GM23248 (cell line): ENCODE data around the gene EXOSC2. TPM values are rescaled to one million over a fixed set of nuclear protein-coding genes. Genes with fewer than 3 reads are reported as not detected.

ENCODE experiments used
- DNase-seq: peaks from one replicate; pipeline ENCODE4 v3.0.0-alpha.2; 2015
- H2AFZ ChIP-seq: fragments of 200-600 bp; sonication (generic); 2 replicates; pipeline ENCODE4 v1.6.1; 2016; ENCODE audit warnings: antibody characterized with exemption
- H3F3A ChIP-seq: fragments of 200-600 bp; sonication (generic); 2 replicates; pipeline ENCODE4 v1.6.1; 2016; ENCODE audit warnings: mild to moderate bottlenecking, antibody characterized with exemption, mixed run types; ENCODE audit not compliant: insufficient read depth
- H3K27ac ChIP-seq: fragments of 200-600 bp; sonication (generic); 2 replicates; pipeline ENCODE4 v1.5.1; 2016; ENCODE audit warnings: mild to moderate bottlenecking
- H3K27me3 ChIP-seq: fragments of 200-600 bp; sonication (generic); replicated peaks from 2 replicates; pipeline ENCODE4 v1.6.1; 2016; ENCODE audit warnings: mild to moderate bottlenecking; ENCODE audit not compliant: insufficient read depth
- H3K36me3 ChIP-seq: fragments of 200-600 bp; sonication (generic); 2 replicates; pipeline ENCODE4 v1.6.1; 2016; ENCODE audit warnings: low read depth, mild to moderate bottlenecking
- H3K4me1 ChIP-seq: fragments of 200-600 bp; sonication (generic); 2 replicates; pipeline ENCODE4 v1.6.1; 2016; ENCODE audit warnings: mild to moderate bottlenecking; ENCODE audit not compliant: insufficient read depth
- H3K4me2 ChIP-seq: fragments of 200-600 bp; sonication (generic); one replicate; pipeline ENCODE4 v1.6.1; 2016; ENCODE audit warnings: mild to moderate bottlenecking; ENCODE audit not compliant: unreplicated experiment
- H3K4me3 ChIP-seq: fragments of 200-600 bp; sonication (generic); 2 replicates; pipeline ENCODE4 v1.5.1; 2016; ENCODE audit warnings: mild to moderate bottlenecking
- H3K79me2 ChIP-seq: fragments of 200-600 bp; sonication (generic); 2 replicates; pipeline ENCODE4 v1.6.1; 2016; ENCODE audit warnings: mild to moderate bottlenecking; ENCODE audit not compliant: insufficient read depth
- H3K9ac ChIP-seq: fragments of 200-600 bp; sonication (generic); 2 replicates; pipeline ENCODE4 v1.6.1; 2016; ENCODE audit warnings: mild to moderate bottlenecking
- H3K9me2 ChIP-seq: fragments of 200-600 bp; sonication (generic); 2 replicates; pipeline ENCODE4 v1.6.1; 2016; ENCODE audit warnings: mixed run types, mild to moderate bottlenecking, moderate library complexity; ENCODE audit not compliant: insufficient read depth
- H3K9me3 ChIP-seq: fragments of 200-600 bp; sonication (generic); one replicate; pipeline ENCODE4 v1.6.1; 2017; ENCODE audit warnings: low read depth
- H4K20me1 ChIP-seq: fragments of 200-600 bp; sonication (generic); 2 replicates; pipeline ENCODE4 v1.6.0; 2016; ENCODE audit not compliant: insufficient read depth
- EZH2 ChIP-seq: fragments of 200-600 bp; sonication (generic); IDR thresholded peaks from 2 replicates; pipeline ENCODE4 v1.6.1; 2018; ENCODE audit warnings: antibody characterized with exemption, mild to moderate bottlenecking; ENCODE audit not compliant: insufficient read depth, poor library complexity, severe bottlenecking
- EZH2phosphoT487 ChIP-seq: fragments of 200-600 bp; sonication (generic); IDR thresholded peaks from 2 replicates; pipeline ENCODE4 v1.6.1; 2018; ENCODE audit warnings: antibody characterized with exemption, moderate library complexity, mild to moderate bottlenecking, low read depth; ENCODE audit not compliant: insufficient read depth
- WGBS, 2 experiments: methylation state at CpG; one replicate each; pipeline ENCODE4 v1.1.6; 2015 to 2017; ENCODE audit warnings: low lambda C conversion rate in 2 of 2, low coverage in 1 of 2; ENCODE audit errors: missing lambda C conversion rate in 2 of 2; 5-methylcytosine and 5-hydroxymethylcytosine counted together
- in situ Hi-C: fragments of 300-500 bp; cut with MboI; formaldehyde crosslinking; loops from 2 replicates; pipeline ENCODE4 v1.15.0; 2020
- polyA plus RNA-seq: library from polyadenylated mRNA; unstranded; fragments of >200 nt; fragmentation: Nextera tagmentation; extraction: Ambion mirVana; gene quantifications from 2 replicates; pipeline ENCODE4 v1.2.1, GENCODE V29; 2016
- total RNA-seq: library from RNA; depleted of rRNA; stranded (reverse); fragments of >200 nt; shearing (Covaris generic); gene quantifications from 2 replicates; pipeline ENCODE4 v1.2.3, GENCODE V29; 2014

The EXOSC2 gene
- total and polyA plus RNA-seq, 2 experiments from 2014 or later, result 17.2 to 21.6 TPM

- Histone ChIP-seq H3K27ac (peak overlapping the region; percentile 68), H2AFZ (peak overlapping the region; percentile 93), H3K9me3 (no peaks in the 10 kb centered on the region), H3K4me3 (peak overlapping the region; percentile 83), H3K4me2 (peak overlapping the region; percentile 97), H3K79me2 (peaks cover 15% of the 10 kb centered on the region), H3K9me2 (no peaks in the 10 kb centered on the region), H3K36me3 (no peaks in the 10 kb centered on the region), H4K20me1 (no peaks in the 10 kb centered on the region), H3F3A (peaks cover 14% of the 10 kb centered on the region), H3K4me1 (peaks cover 10% of the 10 kb centered on the region), H3K27me3 (no peaks in the 10 kb centered on the region), H3K9ac (peak overlapping the region; percentile 75)
- DNase-seq, result peak; percentile 97
- in situ Hi-C loops, result loop anchor here (10.0 to 25.0 kb wide), 3 partner anchors 205 to 578 kb away; no protein-coding TSS in a partner anchor
- WGBS, 2 experiments, result 15 to 18% methylated on average over 15 of the region's 15 CpGs
- no peak for TF ChIP-seq EZH2phosphoT487
- TF ChIP-seq EZH2, result no peak
These were observed 3.5 kb upstream of the EXOSC2 start for GRCh38 chr9:130689937-130690700.

DNA sequence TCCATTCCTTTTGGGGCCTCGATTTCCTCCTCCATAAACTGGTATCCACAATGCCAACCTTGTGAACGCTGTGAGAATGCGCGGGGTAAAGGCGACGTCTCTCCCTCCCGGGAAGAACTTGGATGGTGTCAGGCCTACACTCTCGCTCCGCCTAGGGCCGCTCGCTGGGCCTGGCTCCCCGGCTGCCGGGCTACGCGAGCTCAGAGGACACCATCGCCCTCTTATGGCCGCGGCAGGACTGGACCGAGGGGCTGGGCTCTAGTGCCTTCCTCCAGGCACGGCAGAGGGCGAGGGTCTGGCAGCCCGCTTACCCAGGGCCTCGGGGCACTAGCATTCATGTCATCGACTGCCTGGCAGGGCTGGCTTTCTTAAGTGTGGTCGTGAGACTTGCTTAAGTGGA is 1.3 kb upstream of the EXOSC2 start:
- H3K36me3 ChIP-seq, result 0 out of 2 replicates have a peak, but pooled peaks cover 7% of the 10 kb centered on the region
- H3K27ac ChIP-seq, result no peak overlapping the region
- H3K27me3 ChIP-seq, result no peaks in the 10 kb centered on the region
- in situ Hi-C loops, result loop anchor here (25.0 kb wide), 1 partner anchor 580 kb away; no protein-coding TSS in a partner anchor
- no peak for TF ChIP-seq EZH2
- TF ChIP-seq EZH2phosphoT487, result no peak
- H3F3A ChIP-seq, result peaks cover 14% of the 10 kb centered on the region
- no peak overlapping the region for H3K9ac ChIP-seq
- H3K4me3 ChIP-seq, result no peak overlapping the region
- H3K9me3 ChIP-seq, result no peaks in the 10 kb centered on the region
- peak; percentile 30 for DNase-seq
- H3K4me2 ChIP-seq, result no peak overlapping the region
- no peaks in the 10 kb centered on the region for H3K9me2 ChIP-seq
- 48 to 53% methylated on average over 25 of the region's 25 CpGs for WGBS, 2 experiments
- peaks cover 35% of the 10 kb centered on the region for H3K79me2 ChIP-seq
- H3K4me1 ChIP-seq, result peaks cover 13% of the 10 kb centered on the region
- H2AFZ ChIP-seq, result peak overlapping the region; percentile 100
- H4K20me1 ChIP-seq, result no peaks in the 10 kb centered on the region

DNA sequence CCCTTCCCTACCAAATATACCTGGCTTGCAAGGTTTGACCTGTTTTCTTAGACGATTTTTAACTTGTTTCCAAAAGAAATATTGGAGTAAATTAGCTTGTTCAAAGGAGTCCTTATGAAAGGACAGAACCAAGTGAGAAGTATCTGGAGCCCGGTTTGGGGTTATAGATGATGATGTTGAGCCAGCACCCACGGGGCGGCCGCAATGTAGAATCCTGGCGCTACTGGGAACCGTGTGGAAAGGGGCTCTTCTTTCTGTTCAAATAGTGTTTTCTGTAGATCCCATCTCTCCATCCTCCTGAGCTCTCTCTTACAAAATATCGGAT is 517 bp upstream of the EXOSC2 start:
- Histone ChIP-seq H2AFZ (peak overlapping the region; percentile 100), H3K27ac (peak overlapping the region; percentile 67), H3K4me2 (peak overlapping the region; percentile 95), H3F3A (peaks cover 17% of the 10 kb centered on the region), H3K36me3 (0 out of 2 replicates have a peak, but pooled peaks cover 7% of the 10 kb centered on the region), H3K4me3 (peak overlapping the region; percentile 86), H3K27me3 (no peaks in the 10 kb centered on the region), H3K79me2 (peaks cover 37% of the 10 kb centered on the region), H3K9me3 (no peaks in the 10 kb centered on the region), H3K4me1 (peaks cover 15% of the 10 kb centered on the region), H4K20me1 (no peaks in the 10 kb centered on the region), H3K9ac (peak overlapping the region; percentile 88), H3K9me2 (no peaks in the 10 kb centered on the region)
- in situ Hi-C loops, result loop anchor here (25.0 kb wide), 1 partner anchor 581 kb away; no protein-coding TSS in a partner anchor
- 6 to 11% methylated on average over 8 of the region's 8 CpGs for WGBS, 2 experiments
- no peak for TF ChIP-seq EZH2
- no peak for TF ChIP-seq EZH2phosphoT487
- no peak for DNase-seq

GRCh38 chr9:130694205-130694604 is 625 bp downstream of the EXOSC2 start:
- peak; percentile 54 for DNase-seq
- Histone ChIP-seq H3K9me2 (no peaks in the 10 kb centered on the region), H3K4me3 (peak overlapping the region; percentile 86), H3K27me3 (no peaks in the 10 kb centered on the region), H3K36me3 (0 out of 2 replicates have a peak, but pooled peaks cover 8% of the 10 kb centered on the region), H3K27ac (peak overlapping the region; percentile 62), H4K20me1 (no peaks in the 10 kb centered on the region), H3K9ac (peak overlapping the region; percentile 88), H3K4me2 (peak overlapping the region; percentile 93), H3K4me1 (peaks cover 25% of the 10 kb centered on the region), H3F3A (peaks cover 26% of the 10 kb centered on the region), H3K79me2 (peaks cover 42% of the 10 kb centered on the region), H2AFZ (peak overlapping the region; percentile 100), H3K9me3 (no peaks in the 10 kb centered on the region)
- in situ Hi-C loops, result loop anchor here (25.0 kb wide), 1 partner anchor 582 kb away; no protein-coding TSS in a partner anchor
- TF ChIP-seq EZH2phosphoT487, result no peak
- 1 to 3% methylated on average over 8 of the region's 8 CpGs for WGBS, 2 experiments
